Gastroesophageal sphincter (tissue), 3 donors: ENCODE results near the gene CTIF.

Source experiments
- EP300 ChIP-seq: sonication (generic); formaldehyde crosslinking; IDR thresholded peaks from one replicate; pipeline ENCODE4 v1.6.1; 2017; ENCODE audit warnings: antibody characterized with exemption, mild to moderate bottlenecking
- POLR2A ChIP-seq, 2 donors: fragments of 450-650 bp; IDR thresholded peaks; one replicate each; pipeline ENCODE4 v1.6.1; 2017; ENCODE audit warnings: antibody characterized with exemption in 2 of 2, mild to moderate bottlenecking in 2 of 2, moderate library complexity in 1 of 2
- POLR2AphosphoS5 ChIP-seq: sonication (generic); formaldehyde crosslinking; IDR thresholded peaks from one replicate; pipeline ENCODE4 v1.6.1; 2017; ENCODE audit warnings: antibody characterized with exemption
- TF ChIP-seq, protein P1 (sequence below), 4 experiments: fragments of 200-600 bp in 2 of 4; fragments of 450-650 bp in 2 of 4; sonication (generic) in 1 of 4; IDR thresholded peaks; one replicate each; pipeline ENCODE4 v1.5.1; 2017 to 2019; ENCODE audit warnings: antibody characterized with exemption in 4 of 4, mild to moderate bottlenecking in 2 of 4, moderate library complexity in 2 of 4

DNA sequence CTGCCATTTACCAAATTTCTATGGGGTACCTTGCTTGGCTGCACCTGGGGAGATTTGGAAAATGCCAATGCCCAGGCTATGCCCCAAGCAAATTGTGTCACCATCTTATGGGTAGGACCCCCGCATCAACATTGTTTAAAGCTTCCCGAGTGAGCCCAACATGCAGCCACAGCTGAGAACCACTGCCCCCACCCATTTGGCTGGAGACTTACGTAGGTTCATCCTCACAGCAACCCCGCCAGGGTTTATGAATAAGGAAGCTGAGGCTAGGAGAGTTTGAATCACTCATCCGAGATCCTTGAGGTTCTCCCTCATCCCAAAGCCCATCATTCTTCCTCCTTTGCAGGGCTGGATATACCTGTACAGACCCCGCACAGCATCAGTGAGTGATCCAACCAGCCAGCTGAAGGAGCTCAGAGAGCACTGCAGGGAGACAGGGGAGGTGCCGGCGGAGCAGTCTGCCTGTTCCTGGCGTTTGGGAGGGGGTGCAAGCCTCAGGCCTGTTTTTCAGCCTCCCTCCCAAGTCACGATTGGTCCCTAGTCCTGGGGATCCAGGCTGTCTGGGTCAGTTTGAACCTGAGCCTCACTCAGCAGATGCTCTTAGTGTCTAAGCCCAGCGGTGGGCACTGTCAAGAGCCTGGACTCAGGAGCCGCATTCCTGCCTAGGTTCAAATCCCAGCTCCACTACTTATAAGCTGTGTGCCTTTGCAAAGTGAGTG, 247.1 kb downstream of the CTIF start:
- TF ChIP-seq, protein P1, sequence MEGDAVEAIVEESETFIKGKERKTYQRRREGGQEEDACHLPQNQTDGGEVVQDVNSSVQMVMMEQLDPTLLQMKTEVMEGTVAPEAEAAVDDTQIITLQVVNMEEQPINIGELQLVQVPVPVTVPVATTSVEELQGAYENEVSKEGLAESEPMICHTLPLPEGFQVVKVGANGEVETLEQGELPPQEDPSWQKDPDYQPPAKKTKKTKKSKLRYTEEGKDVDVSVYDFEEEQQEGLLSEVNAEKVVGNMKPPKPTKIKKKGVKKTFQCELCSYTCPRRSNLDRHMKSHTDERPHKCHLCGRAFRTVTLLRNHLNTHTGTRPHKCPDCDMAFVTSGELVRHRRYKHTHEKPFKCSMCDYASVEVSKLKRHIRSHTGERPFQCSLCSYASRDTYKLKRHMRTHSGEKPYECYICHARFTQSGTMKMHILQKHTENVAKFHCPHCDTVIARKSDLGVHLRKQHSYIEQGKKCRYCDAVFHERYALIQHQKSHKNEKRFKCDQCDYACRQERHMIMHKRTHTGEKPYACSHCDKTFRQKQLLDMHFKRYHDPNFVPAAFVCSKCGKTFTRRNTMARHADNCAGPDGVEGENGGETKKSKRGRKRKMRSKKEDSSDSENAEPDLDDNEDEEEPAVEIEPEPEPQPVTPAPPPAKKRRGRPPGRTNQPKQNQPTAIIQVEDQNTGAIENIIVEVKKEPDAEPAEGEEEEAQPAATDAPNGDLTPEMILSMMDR (IDR thresholded peaks at IDR 0.05), result no peak
- TF ChIP-seq POLR2A (IDR thresholded peaks at IDR 0.05) (no peak), EP300 (no peak), POLR2AphosphoS5 (no peak)
